Neural progenitor cell (in vitro differentiated cells): Measurements from ENCODE around the gene CACNA1B. TPM values are rescaled to one million over a fixed set of nuclear protein-coding genes. Genes with fewer than 3 reads are reported as not detected.
"Not testable (repeated sequence)": the region's sequence is repeated elsewhere in the genome, so short reads cannot be mapped to it uniquely, and the experiment has no call there.

Source experiments
- DNase-seq: peaks from one replicate; pipeline ENCODE4 v3.0.0-alpha.2; 2016; ENCODE audit warnings: low spot score
- H2AFZ ChIP-seq: fragments of 200-600 bp; sonication (generic); replicated peaks from 2 replicates; pipeline ENCODE4 v1.6.1; 2016; ENCODE audit warnings: antibody characterized with exemption
- H3F3A ChIP-seq: fragments of 200-600 bp; sonication (generic); 2 replicates; pipeline ENCODE4 v1.6.1; 2016; ENCODE audit warnings: antibody characterized with exemption, low read depth
- H3K27ac ChIP-seq: fragments of 200-600 bp; sonication (generic); 2 replicates; pipeline ENCODE4 v1.5.1; 2016; ENCODE audit warnings: mild to moderate bottlenecking
- H3K27me3 ChIP-seq: fragments of 200-600 bp; sonication (generic); 2 replicates; pipeline ENCODE4 v1.6.1; 2016; ENCODE audit warnings: mild to moderate bottlenecking, moderate library complexity
- H3K36me3 ChIP-seq: fragments of 200-600 bp; sonication (generic); 2 replicates; pipeline ENCODE4 v1.5.1; 2016
- H3K4me1 ChIP-seq: fragments of 200-600 bp; sonication (generic); 2 replicates; pipeline ENCODE4 v1.6.1; 2016; ENCODE audit warnings: mixed run types
- H3K4me2 ChIP-seq: fragments of 200-600 bp; sonication (generic); 2 replicates; pipeline ENCODE4 v1.6.1; 2016
- H3K4me3 ChIP-seq: fragments of 200-600 bp; sonication (generic); 2 replicates; pipeline ENCODE4 v1.5.1; 2016
- H3K79me2 ChIP-seq: fragments of 200-600 bp; sonication (generic); 2 replicates; pipeline ENCODE4 v1.6.1; 2016; ENCODE audit warnings: low read depth
- H3K9ac ChIP-seq: fragments of 200-600 bp; sonication (generic); 2 replicates; pipeline ENCODE4 v1.6.1; 2016
- H3K9me3 ChIP-seq: fragments of 200-600 bp; sonication (generic); 2 replicates; pipeline ENCODE4 v1.5.1; 2016; ENCODE audit warnings: low read depth
- H4K20me1 ChIP-seq: fragments of 200-600 bp; sonication (generic); 2 replicates; pipeline ENCODE4 v1.6.1; 2016; ENCODE audit warnings: low read depth
- H3K27ac Mint-ChIP-seq: 3 replicates; pipeline ENCODE4 v1.8.0; 2021; ENCODE audit warnings: mixed read lengths
- H3K27me3 Mint-ChIP-seq: 2 replicates; pipeline ENCODE4 v1.8.0; 2022; ENCODE audit warnings: low read depth, mild to moderate bottlenecking, inconsistent platforms, moderate library complexity, mixed read lengths; ENCODE audit not compliant: insufficient read depth
- H3K36me3 Mint-ChIP-seq: 3 replicates; pipeline ENCODE4 v1.8.0; 2021; ENCODE audit warnings: mixed read lengths
- H3K4me1 Mint-ChIP-seq: 3 replicates; pipeline ENCODE4 v1.8.0; 2021; ENCODE audit warnings: mixed read lengths
- H3K4me3 Mint-ChIP-seq: 3 replicates; pipeline ENCODE4 v1.8.0; 2021; ENCODE audit warnings: mild to moderate bottlenecking, moderate library complexity, mixed read lengths
- H3K9me3 Mint-ChIP-seq: 3 replicates; pipeline ENCODE4 v1.8.0; 2020; ENCODE audit warnings: mixed read lengths
- EZH2 ChIP-seq: fragments of 200-600 bp; sonication (generic); IDR thresholded peaks from 2 replicates; pipeline ENCODE4 v1.6.1; 2017; ENCODE audit warnings: antibody characterized with exemption, mild to moderate bottlenecking, moderate library complexity
- EZH2phosphoT487 ChIP-seq: fragments of 200-600 bp; sonication (generic); IDR thresholded peaks from 2 replicates; pipeline ENCODE4 v1.6.1; 2017; ENCODE audit warnings: antibody characterized with exemption
- total RNA-seq: library from RNA; depleted of rRNA; stranded (reverse); fragments of >200 nt; gene quantifications from 2 replicates; pipeline ENCODE4 v1.2.3, GENCODE V29; 2015; ENCODE audit warnings: low replicate concordance
- TF ChIP-seq, protein P1 (sequence below): fragments of 200-600 bp; sonication (generic); IDR thresholded peaks from 2 replicates; pipeline ENCODE4 v1.5.1; 2017; ENCODE audit warnings: antibody characterized with exemption, mild to moderate bottlenecking

Gene CACNA1B
- total RNA-seq, 1 donor from 2014 or later: 0.30 TPM

GRCh38 chr9:138123086-138123485 is 245.5 kb downstream of the CACNA1B start:
- peaks cover 12% of the 10 kb centered on the region for H3K9me3 Mint-ChIP-seq
- no peak overlapping the region for H3K9ac ChIP-seq

DNA sequence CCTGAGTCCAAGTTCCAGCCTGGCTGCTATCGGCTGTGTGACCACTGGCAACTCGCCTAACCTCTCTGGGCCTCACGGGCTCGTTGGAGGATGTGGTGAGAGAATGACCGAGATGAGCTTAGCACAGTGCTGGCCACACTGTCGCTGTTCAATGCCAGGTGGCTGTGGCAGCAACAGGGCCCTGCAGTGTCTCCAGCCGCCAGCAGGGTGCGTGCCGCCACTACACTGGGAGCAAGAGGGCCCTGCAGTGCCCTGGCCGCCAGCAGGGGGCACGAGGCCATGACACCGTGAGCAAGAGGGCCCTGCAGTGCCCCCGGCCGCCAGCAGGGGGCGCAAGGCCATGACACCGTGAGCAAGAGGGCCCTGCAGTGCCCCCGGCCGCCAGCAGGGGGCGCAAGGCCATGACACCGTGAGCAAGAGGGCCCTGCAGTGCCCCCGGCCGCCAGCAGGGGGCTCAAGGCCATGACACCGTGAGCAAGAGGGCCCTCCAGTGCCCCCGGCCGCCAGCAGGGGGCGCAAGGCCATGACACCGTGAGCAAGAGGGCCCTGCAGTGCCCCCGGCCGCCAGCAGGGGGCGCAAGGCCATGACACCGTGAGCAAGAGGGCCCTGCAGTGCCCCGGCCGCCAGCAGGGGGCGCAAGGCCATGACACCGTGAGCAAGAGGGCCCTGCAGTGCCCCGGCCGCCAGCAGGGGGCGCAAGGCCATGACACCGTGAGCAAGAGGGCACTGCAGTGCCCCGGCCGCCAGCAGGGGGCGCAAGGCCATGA is 248.7 kb downstream of the CACNA1B start:
- H3F3A ChIP-seq, H3K36me3 Mint-ChIP-seq, H3K4me3 Mint-ChIP-seq, H2AFZ ChIP-seq, H3K27ac Mint-ChIP-seq, H3K4me3 ChIP-seq, H3K4me1 ChIP-seq, DNase-seq, H3K79me2 ChIP-seq, H4K20me1 ChIP-seq, H3K4me2 ChIP-seq, H3K9me3 ChIP-seq, H3K27me3 ChIP-seq, H3K4me1 Mint-ChIP-seq, H3K27me3 Mint-ChIP-seq, H3K36me3 ChIP-seq, H3K27ac ChIP-seq, H3K9ac ChIP-seq: not testable (repeated sequence)
- TF ChIP-seq, protein P1, sequence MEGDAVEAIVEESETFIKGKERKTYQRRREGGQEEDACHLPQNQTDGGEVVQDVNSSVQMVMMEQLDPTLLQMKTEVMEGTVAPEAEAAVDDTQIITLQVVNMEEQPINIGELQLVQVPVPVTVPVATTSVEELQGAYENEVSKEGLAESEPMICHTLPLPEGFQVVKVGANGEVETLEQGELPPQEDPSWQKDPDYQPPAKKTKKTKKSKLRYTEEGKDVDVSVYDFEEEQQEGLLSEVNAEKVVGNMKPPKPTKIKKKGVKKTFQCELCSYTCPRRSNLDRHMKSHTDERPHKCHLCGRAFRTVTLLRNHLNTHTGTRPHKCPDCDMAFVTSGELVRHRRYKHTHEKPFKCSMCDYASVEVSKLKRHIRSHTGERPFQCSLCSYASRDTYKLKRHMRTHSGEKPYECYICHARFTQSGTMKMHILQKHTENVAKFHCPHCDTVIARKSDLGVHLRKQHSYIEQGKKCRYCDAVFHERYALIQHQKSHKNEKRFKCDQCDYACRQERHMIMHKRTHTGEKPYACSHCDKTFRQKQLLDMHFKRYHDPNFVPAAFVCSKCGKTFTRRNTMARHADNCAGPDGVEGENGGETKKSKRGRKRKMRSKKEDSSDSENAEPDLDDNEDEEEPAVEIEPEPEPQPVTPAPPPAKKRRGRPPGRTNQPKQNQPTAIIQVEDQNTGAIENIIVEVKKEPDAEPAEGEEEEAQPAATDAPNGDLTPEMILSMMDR: peak; percentile 21
- H3K9me3 Mint-ChIP-seq: peaks cover 12% of the 10 kb centered on the region

More at GRCh38 chr9:138123086-138123485, 245.5 kb downstream of the CACNA1B start:
- Mint-ChIP-seq H3K36me3 (no peaks in the 10 kb centered on the region), H3K27me3 (peaks cover 6% of the 10 kb centered on the region), H3K4me3 (no peak overlapping the region), H3K4me1 (no peaks in the 10 kb centered on the region), H3K27ac (no peak overlapping the region)
- H2AFZ ChIP-seq: no peak overlapping the region
- no peak for DNase-seq
- no peaks in the 10 kb centered on the region for H3K79me2 ChIP-seq
- no peaks in the 10 kb centered on the region for H3K4me1 ChIP-seq
- no peak overlapping the region for H3K4me2 ChIP-seq
- no peaks in the 10 kb centered on the region for H3K9me3 ChIP-seq
- H3K27ac ChIP-seq: no peak overlapping the region
- no peaks in the 10 kb centered on the region for H4K20me1 ChIP-seq
- TF ChIP-seq EZH2phosphoT487: no peak
- TF ChIP-seq, protein P1: no peak
- TF ChIP-seq EZH2: no peak
- H3K4me3 ChIP-seq: no peak overlapping the region
- H3F3A ChIP-seq: no peaks in the 10 kb centered on the region
- no peaks in the 10 kb centered on the region for H3K27me3 ChIP-seq
- no peaks in the 10 kb centered on the region for H3K36me3 ChIP-seq

GRCh38 chr9:138126858-138127584 is 249.4 kb downstream of the CACNA1B start:
- DNase-seq, H2AFZ ChIP-seq, H3K27me3 ChIP-seq, H3K4me1 ChIP-seq, H4K20me1 ChIP-seq, H3K27ac ChIP-seq, H3K9me3 ChIP-seq, H3K4me3 ChIP-seq, H3K36me3 Mint-ChIP-seq, H3K36me3 ChIP-seq, H3K4me3 Mint-ChIP-seq, H3K9ac ChIP-seq, H3K4me2 ChIP-seq, H3K27ac Mint-ChIP-seq, H3K27me3 Mint-ChIP-seq, H3K4me1 Mint-ChIP-seq, H3K79me2 ChIP-seq, H3F3A ChIP-seq: not testable (repeated sequence)
- H3K9me3 Mint-ChIP-seq: peaks cover 12% of the 10 kb centered on the region

GRCh38 chr9:138128027-138128426 is 250.4 kb downstream of the CACNA1B start:
- not testable (repeated sequence) for H3K27me3 Mint-ChIP-seq, H3K4me3 Mint-ChIP-seq, H4K20me1 ChIP-seq, H2AFZ ChIP-seq, DNase-seq, H3K9me3 ChIP-seq, H3K4me2 ChIP-seq, H3K27ac ChIP-seq, H3K79me2 ChIP-seq, H3K27ac Mint-ChIP-seq, H3K4me3 ChIP-seq, H3F3A ChIP-seq, H3K36me3 ChIP-seq, H3K36me3 Mint-ChIP-seq, H3K9ac ChIP-seq, H3K4me1 Mint-ChIP-seq, H3K4me1 ChIP-seq, H3K27me3 ChIP-seq
- H3K9me3 Mint-ChIP-seq: peaks cover 12% of the 10 kb centered on the region

DNA sequence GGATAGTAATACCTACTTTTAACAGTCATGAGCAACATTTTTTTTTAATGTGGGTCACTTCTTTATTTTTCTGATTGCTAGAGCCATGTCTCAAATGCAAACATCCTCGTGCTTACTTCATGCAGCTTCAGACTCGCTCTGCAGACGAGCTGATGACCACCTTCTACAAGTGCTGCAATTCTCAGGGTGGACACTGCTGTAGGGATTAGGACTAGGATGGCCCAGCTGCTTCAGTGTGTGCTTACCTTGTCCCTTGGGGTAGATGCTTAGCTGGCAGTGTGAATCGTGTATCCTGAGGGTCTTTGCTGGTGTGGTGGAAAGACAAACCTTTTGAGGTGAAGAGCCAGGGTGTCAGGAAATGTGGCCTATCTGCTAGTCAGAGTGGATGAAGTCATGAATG is 251.7 kb downstream of the CACNA1B start:
- not testable (repeated sequence) for H3K4me2 ChIP-seq, H3K9me3 ChIP-seq, H2AFZ ChIP-seq, H3K4me3 Mint-ChIP-seq, H3K27ac Mint-ChIP-seq, H3K36me3 Mint-ChIP-seq, H3K4me3 ChIP-seq, H3K27me3 Mint-ChIP-seq, H3K4me1 ChIP-seq, H3K9me3 Mint-ChIP-seq, DNase-seq, H3K27me3 ChIP-seq, H3K36me3 ChIP-seq, H3F3A ChIP-seq, H3K79me2 ChIP-seq, H3K9ac ChIP-seq, H3K27ac ChIP-seq, H4K20me1 ChIP-seq, H3K4me1 Mint-ChIP-seq

DNA sequence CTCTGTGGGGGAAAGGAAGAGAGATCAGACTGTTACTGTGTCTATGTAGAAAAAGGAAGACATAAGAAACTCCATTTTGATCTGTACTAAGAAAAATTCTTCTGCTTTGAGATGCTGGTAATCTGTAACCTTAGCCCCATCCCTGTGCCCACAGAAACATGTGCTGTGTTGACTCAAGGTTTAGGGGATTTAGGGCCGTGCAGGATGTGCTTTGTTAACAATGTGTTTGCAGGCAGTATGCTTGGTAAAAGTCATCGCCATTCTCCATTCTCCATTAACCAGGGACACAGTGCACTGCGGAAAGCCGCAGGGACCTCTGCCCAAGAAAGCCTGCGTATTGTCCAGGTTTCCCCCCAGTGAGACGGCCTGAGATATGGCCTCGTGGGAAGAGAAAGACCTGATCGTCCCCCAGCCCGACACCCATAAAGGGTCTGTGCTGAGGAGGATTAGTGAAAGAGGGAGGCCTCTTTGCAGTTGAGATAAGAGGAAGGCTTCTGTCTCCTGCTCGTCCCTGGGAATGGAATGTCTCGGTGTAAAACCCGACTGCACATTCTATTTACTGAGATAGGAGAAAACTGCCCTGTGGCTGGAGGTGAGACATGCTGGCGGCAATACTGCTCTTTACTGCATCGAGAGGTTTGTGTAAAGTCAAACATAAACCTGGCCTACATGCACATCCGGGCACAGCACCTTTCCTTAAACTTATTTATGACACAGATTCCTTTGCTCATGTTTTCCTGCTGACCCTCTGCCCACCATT is 255.5 kb downstream of the CACNA1B start:
- H3K27me3 ChIP-seq, H3K27ac Mint-ChIP-seq, H3K27me3 Mint-ChIP-seq, H3K27ac ChIP-seq, H3F3A ChIP-seq, H3K9me3 Mint-ChIP-seq, DNase-seq, H3K4me3 Mint-ChIP-seq, H3K4me1 Mint-ChIP-seq, H3K4me1 ChIP-seq, H4K20me1 ChIP-seq, H2AFZ ChIP-seq, H3K4me3 ChIP-seq, H3K36me3 ChIP-seq, H3K4me2 ChIP-seq, H3K36me3 Mint-ChIP-seq, H3K9me3 ChIP-seq, H3K79me2 ChIP-seq, H3K9ac ChIP-seq: not testable (repeated sequence)
